ENCODE results near the gene NAE1.
"Not testable (repeated sequence)": the region's sequence is repeated elsewhere in the genome, so short reads cannot be mapped to it uniquely, and the experiment has no call there.

NAE1 gene

DNA sequence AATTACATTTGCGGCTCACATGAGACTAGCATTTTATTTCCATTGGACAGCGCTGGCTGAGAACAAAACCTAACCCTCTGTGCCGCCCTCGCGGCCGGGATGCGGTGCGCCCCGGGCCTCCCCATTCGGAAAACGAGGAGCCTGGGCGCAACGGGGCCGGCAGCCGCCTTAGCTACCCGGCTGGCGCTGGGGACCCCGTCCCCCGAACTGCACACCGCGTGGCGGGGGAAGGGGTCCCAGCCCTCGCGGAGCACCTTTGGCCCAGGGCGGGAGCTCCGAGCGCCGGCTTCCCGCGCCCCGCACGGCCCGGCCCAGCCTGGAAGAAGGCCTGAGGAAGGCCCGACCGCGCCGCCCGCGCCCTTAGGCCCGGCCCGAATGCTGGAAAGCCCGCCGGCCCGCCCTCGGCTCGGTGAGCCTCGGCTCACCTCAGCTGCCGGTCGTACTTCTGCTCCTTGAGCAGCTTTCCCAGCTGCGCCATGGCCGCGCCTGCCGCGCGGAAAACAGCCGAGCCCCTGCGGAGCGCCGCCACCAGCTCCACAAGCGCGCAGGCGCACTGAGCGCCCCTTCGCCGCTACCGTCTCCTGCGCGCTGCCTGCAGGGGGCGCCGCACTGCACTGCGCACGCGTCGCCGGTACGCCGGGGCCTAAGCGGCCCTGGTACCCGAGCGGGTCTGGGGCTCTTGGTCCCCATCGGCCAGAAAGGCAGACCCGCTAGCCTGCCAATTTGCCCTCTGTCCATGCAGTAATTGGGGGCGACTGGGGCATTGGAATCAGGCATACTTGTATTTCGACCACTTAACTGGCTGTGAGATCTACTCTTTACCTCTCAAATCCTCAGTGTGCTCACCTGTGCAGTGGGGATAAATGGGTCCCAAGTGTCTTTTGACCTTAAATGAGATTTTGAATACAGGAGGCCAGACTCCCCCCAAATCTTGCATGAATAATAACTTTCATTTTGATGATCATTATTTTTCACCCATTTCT lies at the start of gene NAE1:
NAE1 (minus strand) TSS at position 555 of the 983 bp plus-strand sequence; CDS start at position 478, 77 bp downstream.
- peak; percentile 72 to 77 for DNase-seq

DNA sequence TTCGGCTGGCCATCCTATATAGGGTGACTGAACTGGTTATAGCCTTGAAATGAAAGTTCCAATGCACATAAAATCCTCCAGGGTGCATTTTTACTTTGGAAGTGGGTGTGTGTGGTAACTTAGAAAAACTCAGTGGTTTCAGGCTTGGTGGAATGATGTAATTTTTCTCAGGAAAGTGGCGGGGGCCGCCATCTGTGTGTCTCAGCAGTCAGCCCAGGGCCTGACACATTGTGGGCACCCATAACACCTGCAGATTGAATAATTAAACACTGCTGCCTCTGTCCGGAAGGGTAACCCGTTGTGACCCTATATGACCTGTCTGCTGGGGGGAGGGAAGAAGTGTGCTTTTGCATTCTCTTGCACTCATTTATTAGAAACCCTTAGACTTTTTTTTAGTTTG lies 47.3 kb upstream of the NAE1 start:
- DNase-seq: peak; percentile 13 to 19

DNA sequence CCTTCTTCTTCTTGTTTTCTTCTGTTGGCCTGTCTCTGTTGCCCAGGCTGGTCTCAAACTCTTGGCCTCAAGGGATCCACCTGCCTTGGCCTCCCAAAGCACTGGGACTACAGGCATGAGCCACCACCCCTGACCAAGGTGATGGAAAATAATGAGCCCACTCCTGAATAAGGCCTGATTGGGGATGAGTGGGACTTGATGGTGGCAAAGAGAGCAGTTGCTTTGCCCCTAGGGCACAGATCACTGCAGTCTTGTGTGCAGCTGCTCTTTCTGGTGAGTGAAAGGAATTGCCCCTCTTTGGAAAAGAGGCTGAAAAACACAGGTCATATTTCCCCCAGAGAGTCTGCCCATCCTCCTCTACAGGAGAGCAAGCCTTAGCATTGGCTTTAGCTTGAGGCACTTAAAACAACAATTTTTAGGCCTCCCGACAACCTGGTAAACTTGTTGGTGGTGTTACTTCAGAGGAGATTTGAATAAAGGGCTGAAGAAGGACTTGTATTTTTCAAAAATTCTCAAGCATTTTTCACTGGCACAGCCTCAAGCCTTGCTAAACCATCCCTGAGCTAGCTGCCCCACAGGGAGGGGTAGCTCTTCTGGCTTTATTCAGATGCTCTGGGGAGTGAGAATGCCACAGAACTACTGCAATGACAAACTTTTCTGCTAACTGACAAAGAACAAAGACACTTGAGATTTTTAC lies 43.5 kb upstream of the NAE1 start:
- DNase-seq: peak in 1 of 2 experiments; percentile 20

DNA sequence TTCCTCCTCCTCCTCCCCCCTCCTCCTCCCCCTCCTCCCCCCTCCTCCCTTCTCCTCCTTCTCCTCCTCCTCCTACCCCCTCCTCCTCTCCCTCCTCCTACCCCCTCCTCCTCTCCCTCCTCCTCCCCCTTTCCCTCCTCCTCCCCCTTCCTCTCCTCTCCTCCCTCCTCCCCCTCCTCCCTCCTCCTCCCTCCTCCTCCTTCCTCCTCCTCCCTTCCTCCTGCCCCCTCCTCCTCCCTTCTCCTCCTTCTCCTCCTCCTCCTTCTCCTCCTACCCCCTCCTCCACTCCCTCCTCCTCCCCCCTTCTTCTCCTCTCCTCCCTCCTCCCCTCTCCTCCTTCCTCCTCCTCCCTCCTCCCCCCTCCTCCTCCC lies 42.9 kb upstream of the NAE1 start:
- DNase-seq: peak in 1 of 2 experiments; percentile 39

DNA sequence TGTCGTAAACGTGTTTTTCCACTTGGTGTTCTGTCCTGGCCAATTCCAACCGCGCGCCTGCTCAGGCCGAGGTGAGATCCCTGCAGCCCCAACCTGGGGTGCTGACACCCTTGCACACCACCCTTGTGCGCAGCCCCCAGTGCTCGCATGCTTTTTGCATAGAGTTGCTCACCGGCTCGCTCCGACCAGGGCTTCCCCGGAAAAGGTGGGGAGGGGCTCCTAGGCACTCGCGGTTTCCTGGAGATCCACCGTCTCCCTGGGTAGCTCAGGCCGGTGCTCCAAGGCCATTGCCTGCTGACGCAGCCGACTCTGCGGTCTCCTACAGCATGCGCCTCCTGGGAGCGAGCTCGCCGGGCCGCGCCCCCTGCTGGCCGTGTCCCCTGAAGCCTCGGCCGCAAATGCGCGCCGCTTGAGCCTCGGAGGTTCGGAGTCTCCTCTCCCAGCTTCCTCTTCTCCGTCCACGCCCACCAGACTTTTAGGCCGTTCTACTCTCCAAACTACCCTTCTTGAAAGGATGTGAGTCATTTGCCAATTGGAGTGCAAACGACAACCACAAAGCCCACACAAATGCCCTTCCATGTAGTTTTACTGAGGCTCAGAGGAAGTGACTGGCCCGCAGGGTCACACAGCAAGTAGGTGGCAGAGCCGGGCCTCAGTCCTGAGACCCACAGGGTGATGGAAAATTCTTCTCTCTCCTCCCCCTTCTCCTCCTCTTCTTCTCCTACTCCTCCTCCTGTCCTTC lies 42.3 kb upstream of the NAE1 start:
- peak; percentile 100 for DNase-seq

DNA sequence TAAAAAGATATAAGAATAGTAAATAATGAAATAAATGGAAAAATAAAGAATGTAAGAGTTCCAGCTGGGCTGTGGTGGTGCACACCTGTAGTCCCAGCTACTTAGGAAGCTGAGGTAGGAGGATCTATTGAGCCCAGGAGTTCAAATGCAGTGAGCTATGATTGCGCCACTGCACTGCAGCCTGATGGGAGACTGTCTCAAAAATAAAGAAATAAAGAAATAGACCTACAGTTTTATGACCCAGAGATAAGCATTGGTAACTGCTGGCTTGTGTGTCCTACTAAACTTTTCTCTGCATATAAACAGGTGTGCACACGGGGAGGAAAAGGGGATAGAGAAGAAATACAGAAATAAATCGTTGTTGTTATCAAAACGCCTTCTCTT lies 41.8 kb upstream of the NAE1 start:
- DNase-seq: no peak

DNA sequence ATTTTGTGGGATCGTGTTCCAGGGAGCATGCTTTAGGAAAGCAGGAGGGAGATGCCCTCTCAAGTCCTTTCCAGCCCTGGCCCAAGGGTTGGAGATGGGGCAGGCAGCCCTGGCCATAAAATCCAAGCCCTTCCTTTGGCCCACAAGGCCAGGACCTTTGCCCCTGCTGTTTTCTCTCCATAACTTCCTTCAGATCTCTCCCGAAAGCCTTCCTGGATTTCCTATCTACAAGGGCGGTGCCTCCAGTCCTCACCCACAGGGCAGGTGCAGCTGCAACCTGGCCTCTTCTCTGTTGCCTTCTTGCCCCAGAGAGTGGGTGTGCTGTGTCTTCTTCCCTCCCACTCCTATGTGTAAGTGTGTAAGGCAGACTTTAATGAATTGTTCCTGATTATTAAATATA lies 41.1 kb upstream of the NAE1 start:
- no peak for DNase-seq

DNA sequence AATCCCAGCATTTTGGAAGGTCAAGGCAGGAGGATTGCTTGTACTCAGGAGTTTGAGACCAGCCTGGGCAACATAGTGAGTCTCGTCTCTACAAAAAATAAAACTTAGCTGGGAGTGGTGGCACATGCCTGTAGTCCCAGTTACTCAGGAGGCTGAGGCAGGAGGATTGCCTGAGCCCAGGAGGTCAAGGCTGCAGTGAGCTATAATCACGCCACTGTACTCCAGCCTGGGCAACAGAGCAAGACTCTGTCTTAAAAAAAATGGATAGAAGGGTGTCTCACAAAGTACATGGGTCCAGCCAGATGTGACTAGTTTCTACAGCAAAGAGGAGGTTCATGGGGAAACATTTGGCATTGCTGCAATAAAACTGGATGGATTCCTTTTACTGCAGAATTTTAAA lies 40.6 kb upstream of the NAE1 start:
- DNase-seq: not testable (repeated sequence)

DNA sequence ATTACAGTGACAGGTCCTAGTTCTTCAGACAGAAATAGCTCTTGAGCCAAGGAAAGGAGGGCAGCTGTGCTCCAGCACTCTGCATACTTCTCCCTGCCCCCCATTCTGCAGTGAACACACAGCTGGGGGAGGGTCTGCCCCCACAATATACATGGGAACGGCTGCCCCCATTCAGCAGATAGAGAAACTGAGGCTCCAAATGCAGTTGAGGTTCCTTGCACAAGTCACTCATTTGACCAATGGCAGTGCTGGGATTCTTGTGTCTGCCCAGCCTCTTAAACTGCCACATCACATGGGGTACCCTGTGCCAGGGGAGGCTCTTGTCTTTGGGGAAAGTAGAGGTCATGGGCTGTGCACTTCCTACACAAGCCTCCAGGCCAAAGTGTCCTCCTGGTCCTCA lies 38.6 kb upstream of the NAE1 start:
- no peak for DNase-seq

DNA sequence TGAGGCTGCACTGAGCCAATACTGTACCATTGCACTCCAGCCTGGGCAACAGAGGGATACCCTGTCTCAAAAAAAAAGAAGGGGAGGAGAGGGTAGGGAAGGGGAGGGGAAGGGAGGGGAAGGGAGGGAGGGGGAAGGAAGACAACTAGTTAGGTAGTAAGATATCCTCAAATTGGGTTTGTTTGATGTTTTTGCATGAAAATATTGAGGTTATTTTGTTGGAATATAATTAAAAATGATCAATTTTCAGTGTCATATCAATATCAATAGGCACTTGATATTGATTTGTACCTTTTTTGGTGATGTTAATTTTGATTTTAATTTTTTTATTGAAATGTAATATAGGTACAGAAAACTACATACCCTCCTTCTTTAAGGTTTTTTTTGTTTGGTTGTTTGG lies 32.9 kb upstream of the NAE1 start:
- no peak for DNase-seq

DNA sequence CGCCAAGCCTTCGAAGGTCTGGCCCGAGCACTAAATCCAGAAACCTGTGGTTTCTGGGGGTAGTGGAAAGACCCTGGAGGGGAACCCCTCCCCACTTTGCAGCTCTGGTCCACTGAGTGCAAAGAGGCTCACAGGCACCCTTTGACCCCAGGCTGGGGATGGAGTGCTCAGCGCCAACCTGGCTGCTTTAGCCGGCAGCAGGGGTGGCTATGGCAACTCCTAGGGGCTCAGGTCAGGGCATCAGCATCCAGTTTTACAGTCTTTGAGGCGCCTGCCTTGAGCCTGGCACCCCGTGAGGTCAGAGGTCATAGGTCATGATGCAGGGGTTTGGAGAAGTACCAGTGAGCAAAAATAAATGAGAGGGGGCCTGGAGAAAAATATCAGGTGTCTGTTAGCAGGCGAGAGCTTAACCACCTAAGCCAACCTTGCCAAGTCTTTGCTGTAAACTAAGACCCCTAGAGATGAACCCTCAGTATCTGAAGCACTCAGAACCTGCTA lies 31.3 kb upstream of the NAE1 start:
- no peak for DNase-seq

DNA sequence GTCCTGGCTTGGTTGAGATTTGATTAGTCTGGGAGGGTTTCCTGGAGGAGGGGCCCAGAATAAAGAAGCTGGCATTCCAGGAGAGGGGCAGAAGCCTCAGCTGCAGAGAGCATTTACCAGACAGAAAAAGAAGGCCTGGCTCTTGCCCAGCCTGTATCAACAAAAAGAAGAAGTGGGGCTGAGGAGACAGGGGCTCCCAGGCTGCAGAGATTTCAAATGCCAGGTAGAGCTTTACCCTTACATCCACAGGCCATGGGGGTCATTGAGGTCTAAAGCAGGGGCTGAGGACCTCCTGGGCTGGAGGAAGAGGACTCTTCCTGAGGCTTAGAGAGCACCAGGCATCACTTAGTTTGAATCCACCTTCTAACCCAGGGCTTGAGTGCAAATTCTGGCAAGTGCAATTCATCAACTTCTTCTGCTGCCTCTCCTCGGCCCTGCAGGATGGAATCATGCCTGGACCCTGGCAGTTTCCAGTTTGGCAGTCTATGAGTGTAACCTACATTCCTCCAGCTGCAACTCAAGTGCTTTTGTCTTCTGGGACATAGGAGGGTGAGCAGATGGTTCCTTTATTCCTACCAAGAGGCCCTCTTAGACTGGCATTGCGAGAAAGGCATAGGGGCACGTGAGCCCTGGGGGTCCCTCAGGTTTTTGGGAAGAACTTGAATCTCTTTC lies 28.8 kb upstream of the NAE1 start:
- peak in 1 of 2 experiments; percentile 29 for DNase-seq

DNA sequence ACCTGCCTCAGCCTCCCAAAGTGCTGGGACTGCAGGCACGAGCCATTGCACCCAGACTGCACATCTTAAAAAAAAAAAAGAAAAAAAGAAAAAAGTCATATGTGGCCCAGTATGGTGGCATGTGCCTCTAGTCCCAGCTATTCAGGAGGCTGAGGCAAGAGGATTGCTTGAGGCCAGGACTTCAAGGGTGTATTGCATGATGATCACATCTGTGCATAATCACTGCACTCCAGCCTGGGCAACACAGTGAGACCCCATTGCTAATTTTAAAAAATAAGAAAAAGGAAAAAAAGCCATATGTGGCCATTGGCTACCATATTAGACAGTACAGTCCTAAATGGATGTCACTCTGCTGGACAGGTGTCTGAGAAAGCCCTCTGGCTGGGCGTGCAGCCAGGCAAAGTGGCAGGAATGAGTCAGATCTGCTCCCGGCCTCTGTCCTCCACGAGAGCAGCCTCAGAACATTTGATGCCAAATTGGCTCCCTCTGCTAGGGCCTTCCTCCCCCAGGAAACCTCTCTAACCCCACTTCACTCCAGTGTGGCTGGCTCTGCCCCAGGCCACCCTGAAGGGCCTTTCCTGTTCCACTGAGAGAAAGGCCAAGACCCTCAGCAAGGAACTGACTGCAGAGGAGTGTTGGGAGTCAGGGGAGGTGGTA lies 28.1 kb upstream of the NAE1 start:
- no peak for DNase-seq

DNA sequence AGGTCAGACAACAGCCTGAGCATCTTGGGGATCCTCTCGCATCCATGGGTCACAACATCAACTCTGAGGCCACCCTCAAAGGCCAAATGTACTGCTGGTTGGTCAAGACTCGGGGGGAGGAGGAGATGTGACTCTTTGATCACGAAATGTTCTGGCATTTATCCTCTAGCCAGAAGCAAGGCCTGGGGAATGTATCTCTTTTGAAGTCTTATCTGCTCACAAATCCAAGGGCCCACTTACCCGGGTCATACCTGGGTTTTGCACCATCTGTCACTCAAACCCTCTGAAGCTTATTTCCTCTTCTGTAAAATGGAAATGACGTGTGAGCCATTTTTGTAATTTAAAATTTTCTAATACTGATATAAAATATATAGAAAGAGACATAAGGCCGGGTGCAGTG lies 26.7 kb upstream of the NAE1 start:
- no peak for DNase-seq

DNA sequence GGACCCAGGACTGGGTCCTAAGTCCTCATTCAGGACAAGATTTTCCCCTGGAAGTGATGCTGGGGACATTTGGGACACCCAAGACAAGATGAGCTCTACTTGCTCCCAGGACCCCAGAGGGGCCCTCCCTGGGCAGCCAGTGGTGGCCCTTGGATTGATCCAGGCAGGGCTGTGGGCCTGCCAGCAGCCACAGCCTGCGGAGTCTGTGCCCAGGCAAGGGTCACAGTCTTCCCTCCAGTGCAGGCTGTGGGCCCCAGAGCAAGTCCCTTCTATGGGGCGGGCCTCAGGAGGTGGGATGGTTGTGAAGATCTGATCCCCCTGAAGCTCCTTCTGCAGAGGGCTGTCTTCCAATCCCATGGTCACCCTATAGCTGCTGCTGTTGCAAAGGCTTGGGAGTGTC lies 26.0 kb upstream of the NAE1 start:
- DNase-seq: no peak

DNA sequence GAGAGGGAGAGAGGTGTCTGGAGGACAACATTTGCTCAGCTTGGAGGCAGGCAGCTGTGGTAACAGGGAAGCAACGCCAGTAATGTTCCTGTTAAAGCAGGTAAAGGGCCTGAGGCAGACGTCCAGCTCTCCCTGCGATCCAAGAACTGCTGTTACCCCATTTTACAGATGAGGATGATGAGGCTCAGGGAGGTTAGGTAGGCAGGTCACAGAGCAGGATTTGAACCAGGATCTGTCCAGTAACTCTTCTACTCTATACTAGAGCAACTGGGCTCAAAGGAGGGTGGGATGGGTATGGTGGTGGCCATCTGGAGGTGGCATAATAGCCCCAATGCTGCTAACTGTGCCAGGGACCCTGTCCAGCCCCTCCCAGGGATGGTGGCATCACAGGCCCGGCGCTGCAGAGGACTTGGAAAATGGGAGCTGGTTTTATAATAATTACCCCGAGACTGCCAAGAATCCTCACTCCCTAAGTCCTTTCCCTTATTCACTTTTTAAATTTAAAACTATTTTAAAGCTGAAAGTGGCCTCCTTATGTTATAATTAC lies 25.5 kb upstream of the NAE1 start:
- DNase-seq: no peak

DNA sequence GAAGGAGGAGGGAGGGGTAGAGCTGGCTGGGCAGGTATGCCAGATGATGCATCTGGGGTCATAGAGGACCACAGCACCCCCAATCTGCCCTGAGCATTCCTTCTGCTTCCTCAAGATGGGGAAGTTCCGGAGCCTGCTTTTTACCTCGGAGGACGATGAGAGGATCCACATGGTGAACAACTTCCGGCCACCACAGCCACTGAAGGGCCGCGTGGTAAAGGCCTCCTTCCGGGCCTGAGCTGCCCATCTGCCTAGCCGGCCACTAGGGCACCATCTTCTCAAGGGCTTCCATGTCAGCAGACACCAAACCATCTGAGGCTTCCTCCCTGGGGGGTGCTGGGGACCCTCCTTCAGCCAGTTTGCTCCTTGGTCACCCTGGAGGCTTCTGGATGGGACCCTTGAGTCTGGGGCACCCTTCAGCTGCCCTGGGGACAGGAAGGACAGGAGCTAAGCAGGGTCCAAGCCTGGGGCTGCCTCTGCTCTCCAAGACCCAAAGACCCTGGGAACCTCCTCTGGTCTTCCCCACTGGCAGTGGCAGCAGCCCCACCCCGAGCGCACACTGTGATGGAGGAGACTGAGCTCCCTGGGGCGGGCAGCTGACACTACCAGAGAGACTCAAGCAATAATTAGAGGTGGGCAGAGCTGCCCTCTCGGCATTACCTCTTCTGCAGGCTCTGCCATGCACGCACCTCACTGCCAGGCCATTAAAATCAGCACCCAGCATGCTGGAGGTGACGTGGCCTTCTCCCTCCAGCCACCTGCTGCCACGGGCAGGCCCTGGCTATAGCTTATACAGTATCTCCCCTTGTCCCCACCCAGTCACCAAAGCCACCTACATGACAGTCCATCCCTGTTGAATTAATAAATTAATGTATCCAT lies 22.7 kb upstream of the NAE1 start:
- peak in 1 of 2 experiments; percentile 28 for DNase-seq

DNA sequence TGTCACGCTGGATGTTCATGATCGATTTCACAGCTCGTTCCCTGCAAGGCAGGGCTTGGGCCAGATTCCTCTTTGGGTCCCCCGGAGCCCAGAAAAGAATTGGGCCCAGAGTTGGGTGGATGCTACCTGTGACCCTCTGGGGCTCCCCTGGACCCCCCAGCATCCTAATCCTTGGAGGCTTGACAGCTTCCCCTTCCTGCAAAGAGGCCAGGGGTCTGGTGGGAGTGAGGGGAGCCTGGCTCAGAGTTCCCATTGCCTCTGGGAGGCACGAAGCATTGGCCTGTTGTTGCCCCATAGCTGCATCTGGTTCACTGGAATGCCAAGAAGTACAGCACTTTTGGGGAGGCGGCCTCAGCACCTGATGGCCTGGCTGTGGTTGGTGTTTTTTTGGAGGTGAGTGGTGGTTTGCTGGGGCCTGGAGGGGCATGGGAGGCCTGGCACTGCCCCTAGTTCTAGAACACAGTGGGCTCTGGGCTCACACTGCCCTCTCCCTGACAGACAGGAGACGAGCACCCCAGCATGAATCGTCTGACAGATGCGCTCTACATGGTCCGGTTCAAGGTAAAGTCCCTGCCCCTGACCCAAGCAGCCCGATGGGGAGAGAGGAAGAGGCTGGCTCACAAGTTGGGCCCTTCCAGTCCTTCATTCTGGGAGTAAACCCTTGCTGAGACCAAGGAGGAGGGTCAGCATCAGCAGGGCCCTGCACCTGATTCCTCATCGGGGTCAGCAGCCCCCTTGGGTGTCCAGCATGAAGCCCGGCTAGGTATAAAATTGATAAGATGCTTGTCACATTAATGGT lies 20.6 kb upstream of the NAE1 start:
- no peak for DNase-seq

DNA sequence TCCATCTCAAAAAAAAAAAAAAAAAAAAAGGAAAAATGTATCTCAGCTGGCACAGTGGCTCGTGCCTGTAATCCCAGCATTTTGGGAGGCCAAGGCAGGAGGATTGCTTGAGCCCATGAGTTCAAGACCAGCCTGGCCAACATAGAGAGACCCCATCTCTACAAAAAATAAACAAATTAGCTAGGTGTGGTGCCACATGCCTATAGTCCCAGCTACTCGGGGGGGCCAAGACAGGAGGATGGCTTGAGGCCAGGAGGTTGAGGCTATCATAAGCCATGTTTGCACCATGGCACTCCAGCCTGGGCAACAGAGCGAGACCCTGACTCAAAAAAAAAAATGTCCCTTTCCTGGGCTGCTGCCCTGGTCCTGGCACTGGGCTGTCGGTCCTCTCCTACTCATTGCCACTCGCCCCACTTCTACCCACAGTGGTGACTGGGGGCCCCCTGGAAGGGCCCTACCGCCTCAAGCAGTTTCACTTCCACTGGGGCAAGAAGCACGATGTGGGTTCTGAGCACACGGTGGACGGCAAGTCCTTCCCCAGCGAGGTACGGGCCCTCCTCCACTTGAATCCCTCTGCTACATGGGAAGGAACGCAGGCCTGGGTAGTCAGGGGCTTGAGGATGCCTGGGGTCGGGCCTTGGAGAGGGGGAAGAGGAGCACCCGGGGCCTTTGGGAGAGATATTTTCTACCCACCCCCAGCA lies 19.5 kb upstream of the NAE1 start:
- DNase-seq: no peak

Data from Kasumi-1 (cell line).